Upper lobe of left lung (tissue), 4 donors: ENCODE measurements around the gene FAM120B.

Experiments used
- CTCF ChIP-seq, 6 experiments: fragments of 450-650 bp in 4 of 6; fragments of 200-600 bp in 2 of 6; sonication (generic) in 2 of 6; IDR thresholded peaks; one replicate each; pipeline ENCODE4 v1.5.1; 2016 to 2019; ENCODE audit warnings: antibody characterized with exemption in 6 of 6
- EP300 ChIP-seq, 4 donors: sonication (generic); formaldehyde crosslinking; IDR thresholded peaks; one replicate each; pipeline ENCODE4 v1.5.1; 2017; ENCODE audit warnings: antibody characterized with exemption in 4 of 4, control low read depth in 2 of 4
- POLR2A ChIP-seq, 4 donors: fragments of 450-650 bp; IDR thresholded peaks; one replicate each; pipeline ENCODE4 v1.5.1; 2016 to 2017; ENCODE audit warnings: antibody characterized with exemption in 4 of 4, mild to moderate bottlenecking in 2 of 4
- POLR2AphosphoS5 ChIP-seq, 2 donors: sonication (generic); formaldehyde crosslinking; IDR thresholded peaks; one replicate each; pipeline ENCODE4 v1.5.1; 2017; ENCODE audit warnings: antibody characterized with exemption in 2 of 2

- TF ChIP-seq CTCF (IDR thresholded peaks at IDR 0.05) (no peak), POLR2AphosphoS5 (IDR thresholded peaks at IDR 0.05) (no peak), POLR2A (IDR thresholded peaks at IDR 0.05) (no peak), EP300 (IDR thresholded peaks at IDR 0.05) (no peak)
Observed at GRCh38 chr6:170259278-170259677, 47.3 kb upstream of the FAM120B start.
